HG02973 (cell line): ENCODE data around the gene SLC27A2.

Experiments used
- ATAC-seq: cut with Tn5 transposase; IDR thresholded peaks from one replicate; pipeline ENCODE4 v1.9.1; 2021; ENCODE audit warnings: moderate library complexity; ENCODE audit not compliant: unreplicated experiment

The SLC27A2 gene

GRCh38 chr15:50261981-50262380, 80.0 kb downstream of the SLC27A2 start:
- no peak for ATAC-seq

- ATAC-seq = no peak
Observed at GRCh38 chr15:50262533-50262932, 80.5 kb downstream of the SLC27A2 start.

GRCh38 chr15:50265620-50266019, 83.6 kb downstream of the SLC27A2 start, which contains the start of gene HDC:
Gene HDC, minus strand, starts transcription at chr15:50265726. Its CDS starts 103 bp downstream, at chr15:50265623.
- no peak for ATAC-seq

GRCh38 chr15:50267577-50267976, 85.6 kb downstream of the SLC27A2 start:
- no peak for ATAC-seq

- no peak for ATAC-seq
Observed at GRCh38 chr15:50275091-50275490, 93.1 kb downstream of the SLC27A2 start.

GRCh38 chr15:50275908-50276307, 93.9 kb downstream of the SLC27A2 start:
- no peak for ATAC-seq

- no peak for ATAC-seq
Observed at GRCh38 chr15:50277370-50277769, 95.4 kb downstream of the SLC27A2 start.

- no peak for ATAC-seq
Observed at GRCh38 chr15:50278496-50278895, 96.5 kb downstream of the SLC27A2 start.

- ATAC-seq = no peak
Observed at GRCh38 chr15:50280271-50280670, 98.3 kb downstream of the SLC27A2 start.

GRCh38 chr15:50281427-50281826, 99.4 kb downstream of the SLC27A2 start:
- ATAC-seq = no peak
